GM18858 (cell line): Measurements from ENCODE around the gene HLCS.

Experiments
- ATAC-seq: cut with Tn5 transposase; IDR thresholded peaks from one replicate; pipeline ENCODE4 v1.9.1; 2021; ENCODE audit not compliant: unreplicated experiment

Gene HLCS

DNA sequence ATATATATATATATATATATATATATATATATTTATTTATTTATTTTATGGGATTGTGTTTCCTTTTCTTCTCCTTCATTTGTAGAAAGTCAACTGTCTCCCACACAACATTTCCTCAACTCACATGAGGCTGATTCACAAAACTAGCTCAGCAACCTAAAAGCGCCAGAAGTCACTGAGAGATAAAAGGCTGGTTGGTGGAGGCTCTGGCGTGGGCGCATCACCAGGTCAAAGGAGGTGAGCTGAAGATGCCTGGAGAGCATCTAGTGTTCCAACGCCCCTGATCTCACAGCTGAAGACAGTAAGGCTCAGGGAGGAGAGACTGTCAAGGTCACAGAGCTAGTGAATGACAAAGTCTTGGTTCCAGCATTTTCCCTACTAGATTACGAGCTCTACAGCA is 78.0 kb downstream of the HLCS start:
- ATAC-seq: no peak

- ATAC-seq: no peak
These were observed 78.5 kb downstream of the HLCS start for GRCh38 chr21:36887963-36888362.

DNA sequence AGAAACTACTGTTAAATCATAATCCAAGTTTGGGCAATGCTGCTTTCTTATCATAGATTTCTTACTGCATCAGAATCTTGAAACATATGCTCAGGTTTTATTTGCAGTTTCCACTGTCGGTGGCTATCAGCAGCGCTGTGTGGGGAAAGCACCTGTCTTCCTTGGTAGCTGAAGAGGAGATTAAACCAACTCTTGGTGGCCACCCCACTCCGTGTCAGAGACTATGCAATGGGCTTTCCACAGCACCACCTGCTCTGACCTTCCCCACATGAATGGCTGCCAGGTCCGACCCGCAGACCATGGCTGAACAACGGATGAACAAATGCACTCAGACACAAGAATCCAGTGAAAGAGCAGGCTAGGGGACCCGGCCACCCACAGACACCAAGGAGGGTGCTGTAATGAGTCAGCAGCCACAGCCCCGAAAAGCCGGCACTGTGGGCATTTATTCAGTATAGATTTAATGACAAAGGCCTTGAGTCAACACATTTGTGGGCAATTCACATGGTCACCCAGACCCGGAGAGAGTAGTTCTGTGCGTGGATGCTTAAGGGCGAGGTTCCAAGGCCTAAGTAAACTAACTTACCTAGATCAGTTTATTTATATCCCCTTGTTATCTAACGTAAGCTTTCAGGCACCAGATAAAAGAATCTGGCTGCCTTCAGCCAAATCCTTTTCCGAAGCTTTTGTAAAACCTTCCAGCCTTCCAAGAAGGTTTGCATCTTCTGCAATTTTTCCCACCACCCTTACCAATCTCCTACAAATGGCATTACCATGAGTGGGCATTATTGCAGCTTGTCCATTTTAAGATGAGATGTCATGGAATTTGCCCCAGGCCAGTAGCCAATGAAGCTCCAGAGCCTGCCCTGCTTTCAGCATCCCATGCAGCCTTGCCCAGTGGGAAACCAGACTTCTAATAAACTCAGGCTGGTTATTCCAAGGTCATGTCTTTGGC is 82.7 kb downstream of the HLCS start:
- ATAC-seq: no peak

- no peak for ATAC-seq
These were observed 83.7 kb downstream of the HLCS start for GRCh38 chr21:36882776-36883175.

DNA sequence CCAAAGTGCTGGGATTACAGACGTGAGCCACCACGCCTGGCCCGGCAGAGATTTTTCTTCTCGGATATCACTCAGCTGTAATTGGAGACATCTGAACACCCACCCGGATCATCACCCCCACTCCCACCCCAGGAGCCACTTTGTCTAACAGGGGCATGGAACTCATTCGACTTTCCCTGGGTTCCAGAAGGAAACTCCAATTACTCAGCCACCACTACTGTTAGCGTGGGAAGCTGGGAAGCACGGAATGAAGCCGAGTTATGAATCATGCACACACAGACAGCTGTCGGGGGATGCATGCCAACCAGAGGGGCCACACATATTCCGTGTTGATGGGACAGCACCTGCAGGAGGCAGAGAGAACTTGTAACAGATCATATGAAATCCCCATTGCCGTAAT is 85.2 kb downstream of the HLCS start:
- ATAC-seq: no peak

GRCh38 chr21:36879827-36880226 is 86.6 kb downstream of the HLCS start:
- ATAC-seq: no peak

GRCh38 chr21:36877741-36878140 is 88.7 kb downstream of the HLCS start:
- ATAC-seq: no peak

DNA sequence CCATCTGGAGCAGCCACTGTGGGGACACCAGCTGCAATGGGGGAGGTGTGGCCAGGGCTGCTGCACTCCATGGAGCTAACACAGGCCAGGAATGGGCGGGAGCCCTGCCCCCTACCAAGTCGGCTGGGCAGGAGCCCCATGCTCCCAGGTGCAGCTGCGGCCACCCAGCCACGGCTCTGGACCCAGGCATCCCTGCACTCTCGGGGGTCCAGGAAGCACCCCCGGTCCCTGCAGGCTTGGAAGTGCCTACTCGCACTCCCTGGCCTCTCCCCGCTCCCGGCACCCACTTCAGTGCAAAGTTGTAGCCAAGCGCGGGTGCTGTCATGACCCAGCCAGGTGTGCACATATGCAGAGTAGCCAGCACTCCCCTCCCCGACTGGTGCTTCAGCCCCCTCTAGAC is 91.8 kb downstream of the HLCS start:
- no peak for ATAC-seq

GRCh38 chr21:36873513-36873912 is 93.0 kb downstream of the HLCS start:
- no peak for ATAC-seq

GRCh38 chr21:36867291-36867905 is 99.1 kb downstream of the HLCS start:
- no peak for ATAC-seq

GRCh38 chr21:36866419-36866818 is 100.0 kb downstream of the HLCS start:
- no peak for ATAC-seq

- no peak for ATAC-seq
These were observed 101.5 kb downstream of the HLCS start for GRCh38 chr21:36864974-36865373.

GRCh38 chr21:36863260-36863659 is 103.2 kb downstream of the HLCS start:
- ATAC-seq: no peak

DNA sequence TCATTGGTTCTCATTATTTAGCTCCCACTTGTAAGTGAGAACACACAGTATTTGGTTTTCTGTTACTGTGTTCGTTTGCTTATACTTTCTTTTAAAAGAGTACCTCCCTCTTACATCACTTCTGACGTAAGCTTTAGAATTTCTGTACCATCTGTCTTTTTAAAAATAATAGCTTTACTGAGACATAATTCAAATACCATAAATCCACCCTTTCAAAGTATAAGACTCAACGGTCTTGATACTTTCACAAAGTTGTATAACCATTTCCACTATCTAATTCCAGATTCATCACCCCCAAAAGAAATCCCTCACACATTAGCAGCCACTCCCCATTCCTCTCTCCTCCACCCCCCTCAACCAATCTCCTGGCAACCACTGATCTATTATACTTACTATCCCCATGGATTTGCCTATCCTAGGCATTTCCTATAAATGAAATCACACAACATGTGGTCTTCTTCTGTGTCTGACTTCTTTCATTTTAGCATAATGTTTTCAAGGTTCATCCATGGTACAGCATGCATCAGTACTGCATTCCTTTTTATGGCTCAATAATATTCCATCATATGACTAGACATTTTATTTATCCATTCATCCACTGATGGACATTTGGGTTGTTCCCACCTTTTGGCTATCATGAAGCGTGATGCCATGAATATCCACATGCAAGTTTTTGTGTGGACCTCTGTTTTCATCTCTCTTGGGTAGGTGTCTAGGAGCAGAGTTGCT is 104.7 kb downstream of the HLCS start:
- ATAC-seq: no peak

DNA sequence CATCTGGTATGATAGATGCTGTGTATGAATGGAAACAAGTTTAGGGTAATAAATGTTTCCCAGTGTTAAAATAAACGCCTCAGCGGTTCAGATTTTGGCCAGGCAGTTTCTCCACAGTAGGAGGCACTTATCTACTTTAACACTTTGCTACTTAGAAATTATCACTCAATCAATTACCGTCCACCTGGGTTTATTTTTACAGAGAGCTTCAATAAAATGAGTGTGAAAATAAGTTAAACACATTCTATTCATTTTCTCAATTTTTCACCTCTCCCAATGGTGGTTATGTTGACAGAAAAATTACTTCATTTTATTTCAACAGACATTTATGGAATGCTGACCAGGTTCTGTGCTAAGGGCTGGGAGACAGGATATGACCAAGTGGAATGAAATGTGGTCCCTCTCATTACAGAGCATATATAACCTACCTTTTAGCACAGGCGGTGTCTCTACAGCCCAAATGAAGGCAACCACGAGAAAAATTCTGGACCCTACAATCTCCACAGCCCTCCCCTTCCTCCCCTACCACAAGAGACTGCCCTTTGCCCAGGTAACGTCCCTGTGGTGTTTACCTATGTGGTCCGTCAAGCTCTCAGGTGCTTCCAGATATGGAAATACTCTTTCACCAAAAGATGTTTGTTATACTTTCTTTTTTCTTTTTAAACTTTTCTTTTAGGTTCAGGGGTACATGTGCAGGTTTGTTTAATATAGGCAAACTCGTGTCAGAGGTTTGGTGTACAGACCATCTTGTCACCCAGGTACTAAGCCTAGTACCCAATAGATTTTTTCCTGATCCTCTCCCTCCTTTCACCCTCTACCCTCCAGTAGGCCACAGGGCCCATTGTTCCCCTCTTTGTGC is 105.5 kb downstream of the HLCS start:
- ATAC-seq: no peak

DNA sequence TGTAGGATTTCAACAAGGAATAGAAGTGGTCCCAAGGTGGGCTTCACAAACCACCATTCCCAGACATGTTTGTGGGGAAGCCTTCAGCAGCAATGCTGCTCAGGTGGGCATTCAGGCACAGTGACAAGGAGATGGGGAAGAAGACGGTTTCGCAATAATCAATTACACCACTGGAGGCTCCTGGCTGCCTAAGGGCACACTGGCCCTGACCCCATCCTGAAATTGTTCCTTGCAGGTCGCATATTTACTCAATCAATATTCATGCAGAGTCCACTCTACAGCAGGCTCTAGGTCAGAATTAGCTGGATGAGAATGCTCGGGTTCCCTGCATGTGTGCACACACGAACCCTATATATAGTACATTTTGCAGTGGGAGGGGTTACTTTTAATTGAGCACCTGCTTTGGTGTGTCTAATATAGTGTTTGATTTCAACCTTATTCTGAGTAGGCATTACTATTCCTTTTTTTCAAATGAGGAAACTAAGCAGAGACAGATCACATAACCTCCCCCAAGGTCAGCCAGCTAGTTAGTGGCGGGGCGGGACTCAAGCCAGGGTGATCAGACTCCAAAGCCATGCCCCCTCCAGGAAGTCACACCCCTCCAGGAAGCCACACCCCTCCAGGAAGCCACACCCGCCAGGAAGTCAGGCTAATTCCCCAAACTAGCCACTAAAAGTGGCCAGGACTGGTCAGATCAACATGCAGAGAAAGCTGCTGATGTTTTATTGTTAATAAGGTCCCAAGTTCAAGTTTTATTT is 106.5 kb downstream of the HLCS start:
- no peak for ATAC-seq

GRCh38 chr21:36858320-36858957 is 108.0 kb downstream of the HLCS start:
- ATAC-seq: no peak

DNA sequence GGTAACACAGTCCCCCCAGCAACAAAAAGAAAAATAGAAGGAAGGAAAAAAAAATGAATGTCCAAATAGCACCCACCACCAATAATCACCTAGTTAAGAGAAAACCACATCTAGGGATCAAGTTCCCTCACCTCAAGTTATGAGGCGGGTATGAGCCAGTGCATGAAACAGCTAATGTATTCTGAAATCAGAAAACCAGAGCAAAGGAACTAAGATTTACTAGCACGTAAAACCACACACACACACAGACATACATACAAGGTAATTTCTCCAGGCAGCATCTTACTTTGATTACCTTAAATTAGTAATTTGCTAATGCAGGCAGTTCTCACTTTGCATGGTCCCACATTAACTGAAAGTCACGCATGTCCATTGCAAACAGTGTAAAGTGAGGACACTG is 109.8 kb downstream of the HLCS start:
- no peak for ATAC-seq

- ATAC-seq: no peak
These were observed 112.1 kb downstream of the HLCS start for GRCh38 chr21:36854391-36854790.

DNA sequence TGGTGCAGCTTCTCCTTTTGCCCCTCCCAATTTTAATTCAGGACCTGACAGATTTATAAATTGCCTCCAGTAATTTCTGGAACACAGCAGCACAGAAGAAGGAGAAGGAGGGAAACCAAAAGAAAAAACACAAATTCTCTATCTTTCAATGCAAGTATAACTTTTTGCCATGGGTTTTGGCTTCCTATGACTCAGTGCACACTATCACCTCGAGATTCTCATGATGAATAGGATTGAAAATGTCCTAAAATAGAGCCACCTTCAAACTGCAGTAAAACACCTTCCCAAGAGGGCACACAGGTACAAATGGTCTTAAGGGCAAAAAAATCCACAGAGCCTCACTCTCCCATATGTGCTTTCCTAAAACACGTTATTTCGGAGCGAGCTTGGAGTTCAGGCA is 113.6 kb downstream of the HLCS start:
- no peak for ATAC-seq
